GM12878 (cell line): ENCODE results near the gene KDSR.

Experiments
- BMI1 ChIP-seq: fragments of 450-650 bp; IDR thresholded peaks from 2 replicates; pipeline ENCODE4 v1.6.1; 2016; ENCODE audit warnings: mild to moderate bottlenecking, moderate library complexity, borderline replicate concordance
- NFXL1 ChIP-seq: fragments of 450-650 bp; IDR thresholded peaks from 2 replicates; pipeline ENCODE4 v1.6.1; 2017; ENCODE audit warnings: antibody characterized with exemption, mild to moderate bottlenecking, borderline replicate concordance
- PAX8 ChIP-seq: fragments of 450-650 bp; IDR thresholded peaks from 2 replicates; pipeline ENCODE4 v1.6.1; 2017; ENCODE audit warnings: mild to moderate bottlenecking, moderate library complexity
- POLR2A ChIP-seq: IDR thresholded peaks from 2 replicates; pipeline ENCODE4 v1.6.1; 2011; ENCODE audit warnings: low read depth, mild to moderate bottlenecking, low read length
- RAD21 ChIP-seq: IDR thresholded peaks from 2 replicates; pipeline ENCODE4 v1.6.1; 2011; ENCODE audit warnings: mild to moderate bottlenecking, low read depth, low read length, moderate library complexity; ENCODE audit not compliant: insufficient read depth
- RFX5 ChIP-seq: IDR thresholded peaks from 2 replicates; pipeline ENCODE4 v1.6.1; 2011; ENCODE audit warnings: low read depth, low read length, improper control_type of control experiment
- TF ChIP-seq, protein P1 (sequence below), 3 experiments: IDR thresholded peaks in 2 of 3; conservative IDR thresholded peaks in 1 of 3; 2 replicates each; pipeline ENCODE4 v1.5.1; 2011; ENCODE audit warnings: low read depth in 3 of 3, low read length in 3 of 3, mild to moderate bottlenecking in 3 of 3, control low read depth in 2 of 3, moderate library complexity in 2 of 3, inconsistent platforms in 1 of 3, mixed read lengths in 1 of 3; ENCODE audit not compliant: control insufficient read depth in 2 of 3, insufficient read depth in 1 of 3; ENCODE audit errors: extremely low read depth in 1 of 3
- TF ChIP-seq, protein P2 (sequence below): IDR thresholded peaks from 2 replicates; pipeline ENCODE4 v1.6.1; 2012; ENCODE audit warnings: low read depth, low read length, improper control_type of control experiment
- TF ChIP-seq, protein P3 (sequence below): IDR thresholded peaks from 2 replicates; pipeline ENCODE4 v1.6.1; 2011; ENCODE audit warnings: low read depth, low read length, improper control_type of control experiment, borderline replicate concordance

DNA sequence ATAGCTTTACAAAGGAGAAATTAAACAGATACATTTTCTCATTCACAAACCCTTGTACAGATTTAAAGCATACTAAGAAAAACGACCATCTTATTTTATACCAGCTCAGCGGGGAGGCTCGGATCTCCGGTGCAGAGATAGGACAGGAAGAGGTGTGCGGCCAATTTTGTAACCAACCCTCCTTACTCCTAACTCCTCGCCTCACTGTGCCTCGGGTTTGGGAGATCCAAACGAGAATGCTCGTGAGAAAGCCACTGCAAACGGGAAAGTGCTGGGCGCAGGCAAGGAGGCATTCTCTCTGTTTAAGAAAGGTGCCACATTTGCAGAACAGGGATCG lies 1.2 kb downstream of the KDSR start:
- TF ChIP-seq, protein P1, sequence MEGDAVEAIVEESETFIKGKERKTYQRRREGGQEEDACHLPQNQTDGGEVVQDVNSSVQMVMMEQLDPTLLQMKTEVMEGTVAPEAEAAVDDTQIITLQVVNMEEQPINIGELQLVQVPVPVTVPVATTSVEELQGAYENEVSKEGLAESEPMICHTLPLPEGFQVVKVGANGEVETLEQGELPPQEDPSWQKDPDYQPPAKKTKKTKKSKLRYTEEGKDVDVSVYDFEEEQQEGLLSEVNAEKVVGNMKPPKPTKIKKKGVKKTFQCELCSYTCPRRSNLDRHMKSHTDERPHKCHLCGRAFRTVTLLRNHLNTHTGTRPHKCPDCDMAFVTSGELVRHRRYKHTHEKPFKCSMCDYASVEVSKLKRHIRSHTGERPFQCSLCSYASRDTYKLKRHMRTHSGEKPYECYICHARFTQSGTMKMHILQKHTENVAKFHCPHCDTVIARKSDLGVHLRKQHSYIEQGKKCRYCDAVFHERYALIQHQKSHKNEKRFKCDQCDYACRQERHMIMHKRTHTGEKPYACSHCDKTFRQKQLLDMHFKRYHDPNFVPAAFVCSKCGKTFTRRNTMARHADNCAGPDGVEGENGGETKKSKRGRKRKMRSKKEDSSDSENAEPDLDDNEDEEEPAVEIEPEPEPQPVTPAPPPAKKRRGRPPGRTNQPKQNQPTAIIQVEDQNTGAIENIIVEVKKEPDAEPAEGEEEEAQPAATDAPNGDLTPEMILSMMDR (IDR thresholded peaks at IDR 0.05 in 2 of 3, conservative IDR thresholded peaks at IDR 0.05 in 1 of 3; ENCODE audit: control insufficient read depth in 2 of 3, extremely low read depth in 1 of 3, insufficient read depth in 1 of 3, low read depth in 3 of 3, low read length in 3 of 3), result no peak
- TF ChIP-seq, protein P2, sequence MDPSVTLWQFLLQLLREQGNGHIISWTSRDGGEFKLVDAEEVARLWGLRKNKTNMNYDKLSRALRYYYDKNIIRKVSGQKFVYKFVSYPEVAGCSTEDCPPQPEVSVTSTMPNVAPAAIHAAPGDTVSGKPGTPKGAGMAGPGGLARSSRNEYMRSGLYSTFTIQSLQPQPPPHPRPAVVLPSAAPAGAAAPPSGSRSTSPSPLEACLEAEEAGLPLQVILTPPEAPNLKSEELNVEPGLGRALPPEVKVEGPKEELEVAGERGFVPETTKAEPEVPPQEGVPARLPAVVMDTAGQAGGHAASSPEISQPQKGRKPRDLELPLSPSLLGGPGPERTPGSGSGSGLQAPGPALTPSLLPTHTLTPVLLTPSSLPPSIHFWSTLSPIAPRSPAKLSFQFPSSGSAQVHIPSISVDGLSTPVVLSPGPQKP, result no peak
- TF ChIP-seq BMI1 (no peak), RFX5 (no peak), POLR2A (no peak), PAX8 (no peak), RAD21 (no peak), NFXL1 (no peak)
- TF ChIP-seq, protein P3, sequence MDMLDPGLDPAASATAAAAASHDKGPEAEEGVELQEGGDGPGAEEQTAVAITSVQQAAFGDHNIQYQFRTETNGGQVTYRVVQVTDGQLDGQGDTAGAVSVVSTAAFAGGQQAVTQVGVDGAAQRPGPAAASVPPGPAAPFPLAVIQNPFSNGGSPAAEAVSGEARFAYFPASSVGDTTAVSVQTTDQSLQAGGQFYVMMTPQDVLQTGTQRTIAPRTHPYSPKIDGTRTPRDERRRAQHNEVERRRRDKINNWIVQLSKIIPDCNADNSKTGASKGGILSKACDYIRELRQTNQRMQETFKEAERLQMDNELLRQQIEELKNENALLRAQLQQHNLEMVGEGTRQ, result no peak
